ENCODE data around the gene CLSTN2.

CLSTN2 gene

DNA sequence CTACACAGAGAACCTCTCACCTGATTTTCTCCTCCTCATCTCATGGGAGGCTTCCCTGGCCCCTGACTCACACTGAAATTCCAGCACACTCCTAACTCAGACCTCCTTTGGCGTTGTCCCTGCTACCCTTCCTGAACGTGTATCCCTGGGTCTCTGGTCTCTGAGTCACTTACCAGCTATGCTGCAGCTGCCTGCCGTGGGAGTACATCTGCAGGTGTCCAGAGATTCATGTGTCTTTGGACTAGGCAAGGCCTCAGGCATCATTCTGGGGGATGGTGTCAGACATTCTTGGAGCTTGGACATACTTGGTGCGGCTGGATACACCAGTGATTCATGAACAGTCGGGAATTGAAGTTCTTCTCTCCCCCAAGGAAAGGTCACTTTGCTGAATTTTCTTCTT, 594.1 kb downstream of the CLSTN2 start:
- Histone ChIP-seq H3K9me3 (ENCODE audit: control insufficient read depth, insufficient read depth, low read depth, low read length) (no peaks in the 10 kb centered on the region), H3K4me3 (ENCODE audit: low read depth, low read length) (no peak overlapping the region), H3K4me1 (ENCODE audit: control insufficient read depth, insufficient read depth, low read length) (no peaks in the 10 kb centered on the region), H3K27ac (ENCODE audit: extremely low read depth, low read depth, low read length) (no peak overlapping the region), H3K36me3 (ENCODE audit: control insufficient read depth in 2 of 2, insufficient read depth in 1 of 2, low read length in 2 of 2) (no peaks in the 10 kb centered on the region)
- TF ChIP-seq BCL11A (tag by site-specific recombination; IDR thresholded peaks at IDR 0.05; ENCODE audit: low read depth) (no peak), ZXDB (tag by site-specific recombination; IDR thresholded peaks at IDR 0.05) (no peak), ZNF133 (tag by site-specific recombination; IDR thresholded peaks at IDR 0.05) (no peak), EGR2 (tag by site-specific recombination; IDR thresholded peaks at IDR 0.05; ENCODE audit: low read depth) (no peak), ZNF174 (tag by site-specific recombination; IDR thresholded peaks at IDR 0.05) (no peak), ZNF426 (tag by site-specific recombination; IDR thresholded peaks at IDR 0.05) (no peak), ZNF658 (tag by site-specific recombination; IDR thresholded peaks at IDR 0.05) (no peak), SP7 (tag by site-specific recombination; IDR thresholded peaks at IDR 0.05) (no peak), IKZF3 (tag by site-specific recombination; IDR thresholded peaks at IDR 0.05) (no peak)
- TF ChIP-seq, protein P1, sequence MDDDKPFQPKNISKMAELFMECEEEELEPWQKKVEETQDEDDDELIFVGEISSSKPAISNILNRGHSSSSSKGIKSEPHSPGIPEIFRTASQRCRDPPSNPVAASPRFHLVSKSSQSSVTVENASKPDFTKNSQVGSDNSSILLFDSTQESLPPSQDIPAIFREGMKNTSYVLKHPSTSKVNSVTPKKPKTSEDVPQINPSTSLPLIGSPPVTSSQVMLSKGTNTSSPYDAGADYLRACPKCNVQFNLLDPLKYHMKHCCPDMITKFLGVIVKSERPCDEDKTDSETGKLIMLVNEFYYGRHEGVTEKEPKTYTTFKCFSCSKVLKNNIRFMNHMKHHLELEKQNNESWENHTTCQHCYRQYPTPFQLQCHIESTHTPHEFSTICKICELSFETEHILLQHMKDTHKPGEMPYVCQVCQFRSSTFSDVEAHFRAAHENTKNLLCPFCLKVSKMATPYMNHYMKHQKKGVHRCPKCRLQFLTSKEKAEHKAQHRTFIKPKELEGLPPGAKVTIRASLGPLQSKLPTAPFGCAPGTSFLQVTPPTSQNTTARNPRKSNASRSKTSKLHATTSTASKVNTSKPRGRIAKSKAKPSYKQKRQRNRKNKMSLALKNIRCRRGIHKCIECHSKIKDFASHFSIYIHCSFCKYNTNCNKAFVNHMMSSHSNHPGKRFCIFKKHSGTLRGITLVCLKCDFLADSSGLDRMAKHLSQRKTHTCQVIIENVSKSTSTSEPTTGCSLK (tag by site-specific recombination; IDR thresholded peaks at IDR 0.05), result no peak
- TF ChIP-seq, protein P2, sequence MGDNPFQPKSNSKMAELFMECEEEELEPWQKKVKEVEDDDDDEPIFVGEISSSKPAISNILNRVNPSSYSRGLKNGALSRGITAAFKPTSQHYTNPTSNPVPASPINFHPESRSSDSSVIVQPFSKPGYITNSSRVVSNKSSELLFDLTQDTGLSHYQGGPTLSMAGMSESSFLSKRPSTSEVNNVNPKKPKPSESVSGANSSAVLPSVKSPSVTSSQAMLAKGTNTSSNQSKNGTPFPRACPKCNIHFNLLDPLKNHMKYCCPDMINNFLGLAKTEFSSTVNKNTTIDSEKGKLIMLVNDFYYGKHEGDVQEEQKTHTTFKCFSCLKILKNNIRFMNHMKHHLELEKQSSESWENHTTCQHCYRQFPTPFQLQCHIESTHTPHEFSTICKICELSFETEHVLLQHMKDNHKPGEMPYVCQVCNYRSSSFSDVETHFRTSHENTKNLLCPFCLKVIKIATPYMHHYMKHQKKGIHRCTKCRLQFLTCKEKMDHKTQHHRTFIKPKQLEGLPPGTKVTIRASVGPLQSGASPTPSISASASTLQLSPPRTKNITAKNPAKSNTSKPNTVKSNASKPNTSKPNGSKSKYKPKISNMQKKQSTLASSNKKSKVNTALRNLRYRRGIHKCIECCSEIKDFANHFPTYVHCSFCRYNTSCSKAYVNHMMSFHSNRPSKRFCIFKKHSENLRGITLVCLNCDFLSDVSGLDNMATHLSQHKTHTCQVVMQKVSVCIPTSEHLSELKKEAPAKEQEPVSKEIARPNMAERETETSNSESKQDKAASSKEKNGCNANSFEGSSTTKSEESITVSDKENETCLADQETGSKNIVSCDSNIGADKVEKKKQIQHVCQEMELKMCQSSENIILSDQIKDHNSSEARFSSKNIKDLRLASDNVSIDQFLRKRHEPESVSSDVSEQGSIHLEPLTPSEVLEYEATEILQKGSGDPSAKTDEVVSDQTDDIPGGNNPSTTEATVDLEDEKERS (tag by site-specific recombination; IDR thresholded peaks at IDR 0.05), result no peak
- TF ChIP-seq, protein P3, sequence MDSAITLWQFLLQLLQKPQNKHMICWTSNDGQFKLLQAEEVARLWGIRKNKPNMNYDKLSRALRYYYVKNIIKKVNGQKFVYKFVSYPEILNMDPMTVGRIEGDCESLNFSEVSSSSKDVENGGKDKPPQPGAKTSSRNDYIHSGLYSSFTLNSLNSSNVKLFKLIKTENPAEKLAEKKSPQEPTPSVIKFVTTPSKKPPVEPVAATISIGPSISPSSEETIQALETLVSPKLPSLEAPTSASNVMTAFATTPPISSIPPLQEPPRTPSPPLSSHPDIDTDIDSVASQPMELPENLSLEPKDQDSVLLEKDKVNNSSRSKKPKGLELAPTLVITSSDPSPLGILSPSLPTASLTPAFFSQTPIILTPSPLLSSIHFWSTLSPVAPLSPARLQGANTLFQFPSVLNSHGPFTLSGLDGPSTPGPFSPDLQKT (IDR thresholded peaks at IDR 0.05; ENCODE audit: borderline replicate concordance, low read depth, low read length), result no peak
- TF ChIP-seq, protein P4, sequence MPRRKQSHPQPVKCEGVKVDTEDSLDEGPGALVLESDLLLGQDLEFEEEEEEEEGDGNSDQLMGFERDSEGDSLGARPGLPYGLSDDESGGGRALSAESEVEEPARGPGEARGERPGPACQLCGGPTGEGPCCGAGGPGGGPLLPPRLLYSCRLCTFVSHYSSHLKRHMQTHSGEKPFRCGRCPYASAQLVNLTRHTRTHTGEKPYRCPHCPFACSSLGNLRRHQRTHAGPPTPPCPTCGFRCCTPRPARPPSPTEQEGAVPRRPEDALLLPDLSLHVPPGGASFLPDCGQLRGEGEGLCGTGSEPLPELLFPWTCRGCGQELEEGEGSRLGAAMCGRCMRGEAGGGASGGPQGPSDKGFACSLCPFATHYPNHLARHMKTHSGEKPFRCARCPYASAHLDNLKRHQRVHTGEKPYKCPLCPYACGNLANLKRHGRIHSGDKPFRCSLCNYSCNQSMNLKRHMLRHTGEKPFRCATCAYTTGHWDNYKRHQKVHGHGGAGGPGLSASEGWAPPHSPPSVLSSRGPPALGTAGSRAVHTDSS (tag by site-specific recombination; IDR thresholded peaks at IDR 0.05), result no peak
- TF ChIP-seq, protein P5, sequence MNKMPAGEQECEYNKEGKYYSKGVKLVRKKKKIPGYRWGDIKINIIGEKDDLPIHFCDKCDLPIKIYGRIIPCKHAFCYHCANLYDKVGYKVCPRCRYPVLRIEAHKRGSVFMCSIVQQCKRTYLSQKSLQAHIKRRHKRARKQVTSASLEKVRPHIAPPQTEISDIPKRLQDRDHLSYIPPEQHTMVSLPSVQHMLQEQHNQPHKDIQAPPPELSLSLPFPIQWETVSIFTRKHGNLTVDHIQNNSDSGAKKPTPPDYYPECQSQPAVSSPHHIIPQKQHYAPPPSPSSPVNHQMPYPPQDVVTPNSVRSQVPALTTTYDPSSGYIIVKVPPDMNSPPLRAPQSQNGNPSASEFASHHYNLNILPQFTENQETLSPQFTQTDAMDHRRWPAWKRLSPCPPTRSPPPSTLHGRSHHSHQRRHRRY (tag by site-specific recombination; IDR thresholded peaks at IDR 0.05), result no peak
- ChIA-PET CTCF (interaction anchor here (0.7 kb wide), 1 partner anchor 367 kb away, joined by 3 read pairs; no protein-coding TSS in a partner anchor), POLR2A (no interaction called here)

DNA sequence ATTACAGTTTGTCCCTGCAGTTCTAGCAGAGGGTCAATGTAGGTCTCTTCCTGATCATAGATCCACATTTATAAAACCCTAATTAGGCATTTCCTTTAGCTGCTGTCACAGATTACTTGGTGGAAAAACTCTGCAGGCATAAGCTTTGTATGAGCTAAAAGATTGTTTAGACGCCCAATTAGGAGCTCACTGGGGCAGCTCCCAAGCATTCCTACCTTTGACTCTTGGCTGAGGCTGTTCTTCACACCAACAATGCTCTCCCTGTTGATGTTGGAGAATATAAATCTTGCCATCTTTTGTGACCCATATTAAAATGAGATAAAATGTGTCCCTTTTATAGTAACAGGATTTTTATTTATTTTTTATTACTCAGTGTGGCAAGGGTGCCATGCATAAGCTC, 594.6 kb downstream of the CLSTN2 start:
- Histone ChIP-seq H3K36me3 (ENCODE audit: control insufficient read depth in 2 of 2, insufficient read depth in 1 of 2, low read length in 2 of 2) (no peaks in the 10 kb centered on the region), H3K4me3 (ENCODE audit: low read depth, low read length) (no peak overlapping the region), H3K4me1 (ENCODE audit: control insufficient read depth, insufficient read depth, low read length) (no peaks in the 10 kb centered on the region), H3K27ac (ENCODE audit: extremely low read depth, low read depth, low read length) (no peak overlapping the region), H3K9me3 (ENCODE audit: control insufficient read depth, insufficient read depth, low read depth, low read length) (no peaks in the 10 kb centered on the region)
- ChIA-PET POLR2A (interaction anchor here (0.5 kb wide), 1 partner anchor 424 kb away, joined by 3 read pairs; no protein-coding TSS in a partner anchor), CTCF (interaction anchor here (0.7 kb wide), 1 partner anchor 483 kb away, joined by 3 read pairs; no protein-coding TSS in a partner anchor)
- TF ChIP-seq ZNF558 (tag by site-specific recombination; IDR thresholded peaks at IDR 0.05) (no peak), ZNF629 (tag by site-specific recombination; IDR thresholded peaks at IDR 0.05) (no peak), ZNF626 (tag by site-specific recombination; IDR thresholded peaks at IDR 0.05) (no peak), SP3 (tag by site-specific recombination; IDR thresholded peaks at IDR 0.05) (no peak), ZNF830 (tag by site-specific recombination; IDR thresholded peaks at IDR 0.05; ENCODE audit: low read depth) (no peak), ZNF837 (tag by site-specific recombination; IDR thresholded peaks at IDR 0.05) (no peak), ZNF76 (tag by site-specific recombination; IDR thresholded peaks at IDR 0.05; ENCODE audit: borderline replicate concordance, low read depth) (no peak), ZNF169 (tag by site-specific recombination; IDR thresholded peaks at IDR 0.05) (no peak), ZFP41 (tag by site-specific recombination; IDR thresholded peaks at IDR 0.05; ENCODE audit: borderline replicate concordance) (no peak), REPIN1 (tag by site-specific recombination; IDR thresholded peaks at IDR 0.05; ENCODE audit: low read depth) (no peak), MYNN (tag by site-specific recombination; IDR thresholded peaks at IDR 0.05; ENCODE audit: borderline replicate concordance) (no peak)
- TF ChIP-seq, protein P6, sequence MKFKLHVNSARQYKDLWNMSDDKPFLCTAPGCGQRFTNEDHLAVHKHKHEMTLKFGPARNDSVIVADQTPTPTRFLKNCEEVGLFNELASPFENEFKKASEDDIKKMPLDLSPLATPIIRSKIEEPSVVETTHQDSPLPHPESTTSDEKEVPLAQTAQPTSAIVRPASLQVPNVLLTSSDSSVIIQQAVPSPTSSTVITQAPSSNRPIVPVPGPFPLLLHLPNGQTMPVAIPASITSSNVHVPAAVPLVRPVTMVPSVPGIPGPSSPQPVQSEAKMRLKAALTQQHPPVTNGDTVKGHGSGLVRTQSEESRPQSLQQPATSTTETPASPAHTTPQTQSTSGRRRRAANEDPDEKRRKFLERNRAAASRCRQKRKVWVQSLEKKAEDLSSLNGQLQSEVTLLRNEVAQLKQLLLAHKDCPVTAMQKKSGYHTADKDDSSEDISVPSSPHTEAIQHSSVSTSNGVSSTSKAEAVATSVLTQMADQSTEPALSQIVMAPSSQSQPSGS (tag by site-specific recombination; IDR thresholded peaks at IDR 0.05; ENCODE audit: low read depth), result no peak

Measured in HEK293 (cell line).